SH-SY5Y (cell line): ENCODE data around the gene EMSY.

Experiments used
- GATA2 ChIP-seq: IDR thresholded peaks from 2 replicates; pipeline ENCODE4 v1.6.1; 2011; ENCODE audit warnings: mild to moderate bottlenecking, low read depth, low read length
- GATA3 ChIP-seq: IDR thresholded peaks from 2 replicates; pipeline ENCODE4 v1.6.1; 2011; ENCODE audit warnings: low read depth, mild to moderate bottlenecking, low read length, moderate library complexity

GRCh38 chr11:76493040-76493439 lies 48.2 kb downstream of the EMSY start:
- TF ChIP-seq GATA3 (no peak), GATA2 (no peak)
